ENCODE measurements around the gene GRK4.
"Not testable (repeated sequence)": the region's sequence is repeated elsewhere in the genome, so short reads cannot be mapped to it uniquely, and the experiment has no call there.

The GRK4 gene

GRCh38 chr4:2960450-2960849 lies 2.9 kb upstream of the GRK4 start:
- not testable (repeated sequence) for DNase-seq (ENCODE audit: low spot score)

GRCh38 chr4:2961421-2961810 lies 2.0 kb upstream of the GRK4 start:
- no peak for DNase-seq (ENCODE audit: low spot score)

GRCh38 chr4:2961811-2962441 lies 1.4 kb upstream of the GRK4 start:
- DNase-seq (ENCODE audit: low spot score), result no peak

GRCh38 chr4:2962614-2963174 lies 677 bp upstream of the GRK4 start:
- DNase-seq (ENCODE audit: low spot score), result peak; percentile 80

GRCh38 chr4:2963966-2964471 lies 648 bp downstream of the GRK4 start:
- no peak for DNase-seq (ENCODE audit: low spot score)

- no peak for DNase-seq (ENCODE audit: low spot score)
Measured at GRCh38 chr4:2964706-2965258, 1.4 kb downstream of the GRK4 start.

- DNase-seq (ENCODE audit: low spot score), result no peak
Measured at GRCh38 chr4:2965262-2965661, 1.9 kb downstream of the GRK4 start.

- DNase-seq (ENCODE audit: low spot score), result no peak
Measured at GRCh38 chr4:2968381-2968780, 5.0 kb downstream of the GRK4 start.

- DNase-seq (ENCODE audit: low spot score), result no peak
Measured at GRCh38 chr4:2971275-2971674, 7.9 kb downstream of the GRK4 start.

GRCh38 chr4:2977211-2978088 lies 14.1 kb downstream of the GRK4 start:
- DNase-seq (ENCODE audit: low spot score), result no peak

- no peak for DNase-seq (ENCODE audit: low spot score)
Measured at GRCh38 chr4:2981256-2981819, 18.0 kb downstream of the GRK4 start.

- DNase-seq (ENCODE audit: low spot score), result no peak
Measured at GRCh38 chr4:2982012-2982411, 18.6 kb downstream of the GRK4 start.

- not testable (repeated sequence) for DNase-seq (ENCODE audit: low spot score)
Measured at GRCh38 chr4:2983715-2984114, 20.3 kb downstream of the GRK4 start.

- DNase-seq (ENCODE audit: low spot score), result no peak
Measured at GRCh38 chr4:2991243-2991642, 27.9 kb downstream of the GRK4 start.

- DNase-seq (ENCODE audit: low spot score), result no peak
Measured at GRCh38 chr4:2994917-2995316, 31.5 kb downstream of the GRK4 start.

- DNase-seq (ENCODE audit: low spot score), result no peak
Measured at GRCh38 chr4:2995546-2996265, 32.3 kb downstream of the GRK4 start.

- DNase-seq (ENCODE audit: low spot score), result no peak
Measured at GRCh38 chr4:2996415-2996814, 33.0 kb downstream of the GRK4 start.

- DNase-seq (ENCODE audit: low spot score), result no peak
Measured at GRCh38 chr4:3007724-3008123, 44.4 kb downstream of the GRK4 start.

GRCh38 chr4:3009422-3009821 lies 46.1 kb downstream of the GRK4 start:
- DNase-seq (ENCODE audit: low spot score), result no peak

GRCh38 chr4:3010577-3010976 lies 47.2 kb downstream of the GRK4 start:
- no peak for DNase-seq (ENCODE audit: low spot score)

GRCh38 chr4:3010998-3011397 lies 47.6 kb downstream of the GRK4 start:
- DNase-seq (ENCODE audit: low spot score), result no peak

Data from ecto neural progenitor cell (in vitro differentiated cells).